Naive thymus-derived CD8-positive, alpha-beta T cell (primary cell): ENCODE results near the gene CSNK1D. TPM values are rescaled to one million over a fixed set of nuclear protein-coding genes. Genes with fewer than 3 reads are reported as not detected.

Experiments used
- ATAC-seq, 2 donors: fragments of 150-1000 bp; cut with Tn5 transposase in 1 of 2; sonication (Bioruptor Pico), chemical (Tn5 transposase) in 1 of 2; 1 replicate in 1 of 2; 2 replicates in 1 of 2; pipeline ENCODE4 v1.10.0; 2021; ENCODE audit warnings: mild to moderate bottlenecking in 2 of 2, moderate library complexity in 2 of 2
- POLR2A ChIA-PET: fragments of 350-600 bp; sonication (Branson Sonifier 250); formaldehyde crosslinking; loops from one replicate; lab custom pipeline; 2021; ENCODE audit warnings: antibody characterized with exemption; lab: Charles Lee
- DNase-seq, 10 donors: peaks; one replicate each; pipeline versions ENCODE4 v3.0.0 to v3.0.0-alpha.2; 2020 to 2022
- H3K27ac Mint-ChIP-seq, 10 donors: one replicate each; pipeline ENCODE4 v1.8.0; 2020 to 2022; ENCODE audit warnings: mild to moderate bottlenecking in 10 of 10, mixed read lengths in 10 of 10, moderate library complexity in 4 of 10, inconsistent platforms in 1 of 10
- H3K27me3 Mint-ChIP-seq, 5 donors: one replicate each; pipeline ENCODE4 v1.8.0; 2021 to 2022; ENCODE audit warnings: mixed read lengths in 5 of 5
- H3K36me3 Mint-ChIP-seq, 3 donors: one replicate each; pipeline ENCODE4 v1.8.0; 2020 to 2022; ENCODE audit warnings: mixed read lengths in 3 of 3, mild to moderate bottlenecking in 2 of 3, inconsistent platforms in 1 of 3
- H3K4me1 Mint-ChIP-seq, 4 donors: one replicate each; pipeline ENCODE4 v1.8.0; 2021 to 2022; ENCODE audit warnings: mixed read lengths in 4 of 4
- H3K4me3 Mint-ChIP-seq, 10 donors: one replicate each; pipeline ENCODE4 v1.8.0; 2020 to 2022; ENCODE audit warnings: mild to moderate bottlenecking in 10 of 10, mixed read lengths in 10 of 10, moderate library complexity in 6 of 10, inconsistent platforms in 1 of 10
- H3K9me3 Mint-ChIP-seq, 9 donors: one replicate each; pipeline ENCODE4 v1.8.0; 2020 to 2022; ENCODE audit warnings: mixed read lengths in 9 of 9, mild to moderate bottlenecking in 3 of 9, inconsistent platforms in 1 of 9, moderate library complexity in 1 of 9
- polyA plus RNA-seq, 3 donors: library from polyadenylated mRNA; unstranded; fragments of 300-500 nt; fragmentation: Illumina TruSeq; gene quantifications; one replicate each; pipeline ENCODE4 v1.2.3, GENCODE V29; 2021
- total RNA-seq, 8 experiments: library from RNA in 2 of 8; stranded (reverse) in 2 of 8; gene quantifications; one replicate each; pipeline ENCODE4 v1.2.3 and lab custom pipeline; 2021 to 2026

Gene CSNK1D
- total and polyA plus RNA-seq, 5 experiments from 2014 or later, result 47.6 to 201 (median 72.1) TPM

GRCh38 chr17:82226809-82227628, 46.5 kb downstream of the CSNK1D start:
- H3K27me3 Mint-ChIP-seq, result no peaks in the 10 kb centered on the region

DNA sequence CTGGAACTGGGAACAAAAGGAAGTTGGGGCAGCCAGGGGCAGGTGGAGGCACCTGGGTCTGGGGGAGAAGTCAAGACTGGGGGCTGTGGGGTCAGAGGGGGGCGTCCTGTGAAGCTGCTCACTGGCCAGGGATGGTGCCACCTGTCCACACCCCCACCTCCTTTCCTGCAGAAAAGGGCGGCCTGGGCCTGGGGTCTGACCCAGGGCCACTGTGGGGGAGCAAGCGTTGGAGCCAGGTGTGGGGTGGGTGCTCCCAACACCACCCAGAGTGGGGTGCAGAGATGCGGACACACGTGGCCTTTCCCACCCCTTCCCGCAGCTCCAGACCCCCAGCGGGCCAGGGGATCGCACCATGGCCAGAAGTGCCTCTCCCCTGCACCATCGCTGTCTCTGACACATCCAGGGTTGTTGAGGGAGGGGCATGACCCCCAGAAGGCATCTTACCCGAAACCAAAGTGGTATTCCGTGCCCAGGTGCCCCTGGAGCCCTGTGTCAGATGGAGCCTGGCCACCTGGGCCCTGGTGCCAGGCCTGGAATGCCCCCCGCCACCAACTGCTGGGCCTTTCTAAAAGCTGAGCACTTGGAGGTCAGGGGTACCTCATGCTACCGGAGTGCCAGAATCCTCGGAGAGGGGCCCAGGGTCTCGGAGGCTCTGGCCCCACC, 47.2 kb downstream of the CSNK1D start:
- no peak for DNase-seq
- H3K36me3 Mint-ChIP-seq, result no peaks in the 10 kb centered on the region

More at GRCh38 chr17:82226809-82227628, 46.5 kb downstream of the CSNK1D start:
- DNase-seq (no peak), ATAC-seq (no peak)
- H3K4me3 Mint-ChIP-seq, result peak overlapping the region in 5 of 10 donors; percentile 10 to 81 (median 47)
- peak overlapping the region in 7 of 10 donors; percentile 25 to 89 (median 48) for H3K27ac Mint-ChIP-seq
- peaks cover 2 to 13% (median 8%) of the 10 kb centered on the region in 4 donors for H3K4me1 Mint-ChIP-seq
- H3K36me3 Mint-ChIP-seq, result no peaks in the 10 kb centered on the region
- H3K9me3 Mint-ChIP-seq, result no peaks in the 10 kb centered on the region
- POLR2A ChIA-PET, result interaction anchor here (0.5 to 1.3 kb wide), 5 partner anchors 11 to 456 kb away, joined by 3 to 4 read pairs (median 3); no protein-coding TSS in a partner anchor

GRCh38 chr17:82225368-82226029, 48.0 kb downstream of the CSNK1D start:
- Mint-ChIP-seq H3K4me1 (peaks cover 5 to 14% (median 8%) of the 10 kb centered on the region in 4 donors), H3K36me3 (no peaks in the 10 kb centered on the region), H3K27me3 (no peaks in the 10 kb centered on the region), H3K4me3 (no peak overlapping the region), H3K27ac (peak overlapping the region in 2 of 10 donors; percentile 19 to 33), H3K9me3 (no peaks in the 10 kb centered on the region)
- DNase-seq (no peak), ATAC-seq (no peak)
- POLR2A ChIA-PET, result interaction anchor here (1.1 to 1.3 kb wide), 2 partner anchors 26 to 89 kb away, joined by 3 to 4 read pairs; no protein-coding TSS in a partner anchor

More for the DNA sequence above, 47.2 kb downstream of the CSNK1D start:
- H3K9me3 Mint-ChIP-seq, result no peaks in the 10 kb centered on the region
- ATAC-seq, result no peak
- peaks cover 4 to 14% (median 8%) of the 10 kb centered on the region in 4 donors for H3K4me1 Mint-ChIP-seq
- H3K27ac Mint-ChIP-seq, result peak overlapping the region in 2 of 10 donors; percentile 19 to 33
- peak overlapping the region in 1 of 10 donors; percentile 29 for H3K4me3 Mint-ChIP-seq
- POLR2A ChIA-PET, result interaction anchor here (0.8 to 1.3 kb wide), 4 partner anchors 12 to 88 kb away, joined by 3 to 4 read pairs (median 4); no protein-coding TSS in a partner anchor
- no peaks in the 10 kb centered on the region for H3K27me3 Mint-ChIP-seq

DNA sequence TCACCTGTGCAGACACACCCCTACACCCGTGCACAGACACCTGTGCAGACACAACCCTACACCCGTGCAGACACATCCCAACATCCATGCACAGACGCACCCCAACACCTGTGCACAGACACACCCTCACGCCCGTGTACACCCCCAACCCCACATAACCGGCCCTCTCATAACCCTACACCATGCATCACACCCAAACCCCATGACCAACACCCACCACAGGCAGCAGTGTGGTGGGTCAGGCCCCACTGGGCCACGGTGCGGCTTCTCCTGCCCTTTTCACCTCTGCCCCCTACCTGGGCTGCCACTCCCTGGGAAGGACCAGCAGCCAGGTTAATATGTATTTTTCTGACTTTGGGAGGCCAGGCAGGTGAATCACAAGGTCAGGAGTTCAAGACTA, 48.8 kb downstream of the CSNK1D start:
- Mint-ChIP-seq H3K36me3 (no peaks in the 10 kb centered on the region), H3K4me1 (peaks cover 1 to 9% (median 3%) of the 10 kb centered on the region in 4 donors), H3K4me3 (no peak overlapping the region), H3K9me3 (no peaks in the 10 kb centered on the region), H3K27ac (no peak overlapping the region), H3K27me3 (no peaks in the 10 kb centered on the region)
- POLR2A ChIA-PET, result no interaction called here
- ATAC-seq, result no peak
- peak in 1 of 10 donors; percentile 45 for DNase-seq

DNA sequence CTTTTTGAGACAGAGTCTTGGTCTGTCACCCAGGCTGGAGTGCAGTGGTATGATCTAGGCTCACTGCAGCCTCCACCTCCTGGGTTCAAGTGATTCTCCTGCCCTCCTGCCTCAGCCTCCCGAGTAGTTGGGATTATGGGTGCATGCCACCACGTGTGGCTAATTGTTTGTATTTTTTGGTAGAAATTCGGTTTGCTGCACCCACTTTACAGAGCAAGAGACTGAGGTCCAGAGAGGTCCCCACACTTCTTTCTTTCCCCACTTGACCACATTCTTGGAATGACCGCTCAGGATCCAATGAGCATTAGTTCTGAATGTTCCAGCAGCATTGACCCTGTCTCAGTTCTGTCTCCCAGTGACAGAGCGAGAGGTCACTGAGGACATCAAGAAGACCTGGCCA, 50.0 kb downstream of the CSNK1D start:
- H3K27me3 Mint-ChIP-seq, result no peaks in the 10 kb centered on the region
- no peak overlapping the region for H3K4me3 Mint-ChIP-seq
- peaks cover 0 to 9% (median 1%) of the 10 kb centered on the region in 4 donors for H3K4me1 Mint-ChIP-seq
- no peak overlapping the region for H3K27ac Mint-ChIP-seq
- H3K36me3 Mint-ChIP-seq, result no peaks in the 10 kb centered on the region
- POLR2A ChIA-PET, result interaction anchor here (1.1 kb wide), 1 partner anchor 75 kb away, joined by 3 read pairs; no protein-coding TSS in a partner anchor
- no peak for DNase-seq
- no peak for ATAC-seq
- no peaks in the 10 kb centered on the region for H3K9me3 Mint-ChIP-seq

GRCh38 chr17:82222816-82223215, 50.7 kb downstream of the CSNK1D start:
- no peaks in the 10 kb centered on the region for H3K9me3 Mint-ChIP-seq
- no peak for DNase-seq

GRCh38 chr17:82221341-82221902, 52.1 kb downstream of the CSNK1D start:
- DNase-seq (no peak), ATAC-seq (no peak)
- Mint-ChIP-seq H3K4me1 (peaks cover 2 to 8% (median 4%) of the 10 kb centered on the region in 4 donors), H3K9me3 (no peaks in the 10 kb centered on the region), H3K36me3 (no peaks in the 10 kb centered on the region), H3K27ac (peak overlapping the region in 1 of 10 donors; percentile 77), H3K27me3 (no peaks in the 10 kb centered on the region), H3K4me3 (no peak overlapping the region)
- POLR2A ChIA-PET, result interaction anchor here (0.6 kb wide), 1 partner anchor 63 kb away, joined by 3 read pairs; no protein-coding TSS in a partner anchor

More at GRCh38 chr17:82222816-82223215, 50.7 kb downstream of the CSNK1D start:
- Mint-ChIP-seq H3K27me3 (no peaks in the 10 kb centered on the region), H3K36me3 (no peaks in the 10 kb centered on the region), H3K4me3 (no peak overlapping the region), H3K27ac (peak overlapping the region in 1 of 10 donors; percentile 74), H3K4me1 (peaks cover 0 to 5% (median 1%) of the 10 kb centered on the region in 4 donors)
- no peak for ATAC-seq
- POLR2A ChIA-PET, result interaction anchor here (0.7 to 1.1 kb wide), 2 partner anchors 75 to 76 kb away, joined by 3 to 7 read pairs; no protein-coding TSS in a partner anchor

DNA sequence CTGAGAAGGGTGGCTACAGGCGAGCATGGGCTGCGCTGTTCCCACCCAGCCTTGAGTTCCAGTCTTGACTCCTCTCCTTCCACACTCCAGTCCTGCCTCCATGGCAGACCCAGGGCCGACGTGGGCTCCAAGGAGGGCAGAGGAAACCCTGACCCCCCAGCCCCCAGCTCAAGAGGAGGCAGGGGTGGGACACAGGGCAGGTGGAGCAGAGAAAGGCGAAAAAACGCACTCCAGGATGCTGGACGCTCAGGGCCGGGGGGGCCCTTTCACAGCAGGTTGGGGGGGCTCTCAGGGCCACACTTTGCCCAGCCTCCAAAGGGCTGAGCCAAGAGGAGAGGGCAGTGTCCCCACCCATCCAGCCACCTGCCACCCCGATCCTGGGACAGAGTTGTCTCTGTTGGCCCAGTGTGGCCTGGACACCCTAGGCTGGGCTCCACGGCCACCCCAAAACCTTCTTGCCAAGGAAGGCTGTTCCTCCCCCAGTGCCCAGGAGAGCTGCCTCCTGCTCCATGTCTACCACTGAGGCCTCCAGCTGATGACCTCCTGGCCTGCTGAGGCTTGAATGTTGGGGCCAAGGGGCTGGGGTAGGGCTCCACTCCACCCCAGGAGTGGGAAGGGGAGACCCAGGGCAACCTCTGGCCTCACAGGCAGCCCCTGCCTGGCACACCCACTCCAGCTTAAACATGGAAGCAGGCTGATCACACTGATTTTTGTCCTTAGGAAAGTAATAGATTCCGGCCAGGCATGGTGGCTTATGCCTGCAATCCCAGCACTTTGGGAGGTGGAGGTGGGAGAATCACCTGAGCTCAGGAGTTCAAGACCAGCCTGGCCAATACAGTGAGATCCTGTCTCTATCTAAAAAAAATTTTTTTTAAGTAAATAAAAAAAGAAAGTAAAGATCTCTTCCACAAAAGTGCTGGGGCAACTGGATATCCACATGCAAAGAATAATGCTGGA, 53.5 kb downstream of the CSNK1D start:
- H3K4me1 Mint-ChIP-seq, result peaks cover 3 to 18% (median 15%) of the 10 kb centered on the region in 4 donors
- POLR2A ChIA-PET, result interaction anchor here (1.1 to 1.6 kb wide), 2 partner anchors 10 to 20 kb away, joined by 3 to 5 read pairs; partner anchors contain the start of gene SLC16A3
- no peak overlapping the region for H3K27ac Mint-ChIP-seq
- peak overlapping the region in 1 of 10 donors; percentile 10 for H3K4me3 Mint-ChIP-seq
- H3K27me3 Mint-ChIP-seq, result no peaks in the 10 kb centered on the region
- DNase-seq, result no peak
- H3K9me3 Mint-ChIP-seq, result no peaks in the 10 kb centered on the region
- ATAC-seq, result no peak
- H3K36me3 Mint-ChIP-seq, result no peaks in the 10 kb centered on the region

- DNase-seq (no peak), ATAC-seq (no peak)
- POLR2A ChIA-PET, result interaction anchor here (1.1 to 1.6 kb wide), 2 partner anchors 11 to 21 kb away, joined by 3 to 5 read pairs; partner anchors contain the start of gene SLC16A3
- no peaks in the 10 kb centered on the region for H3K27me3 Mint-ChIP-seq
- H3K4me3 Mint-ChIP-seq, result no peak overlapping the region
- H3K36me3 Mint-ChIP-seq, result no peaks in the 10 kb centered on the region
- H3K9me3 Mint-ChIP-seq, result no peaks in the 10 kb centered on the region
- peak overlapping the region in 2 of 10 donors; percentile 56 to 57 for H3K27ac Mint-ChIP-seq
- H3K4me1 Mint-ChIP-seq, result peaks cover 5 to 28% (median 21%) of the 10 kb centered on the region in 4 donors
These were observed 54.4 kb downstream of the CSNK1D start for GRCh38 chr17:82219083-82219482.

DNA sequence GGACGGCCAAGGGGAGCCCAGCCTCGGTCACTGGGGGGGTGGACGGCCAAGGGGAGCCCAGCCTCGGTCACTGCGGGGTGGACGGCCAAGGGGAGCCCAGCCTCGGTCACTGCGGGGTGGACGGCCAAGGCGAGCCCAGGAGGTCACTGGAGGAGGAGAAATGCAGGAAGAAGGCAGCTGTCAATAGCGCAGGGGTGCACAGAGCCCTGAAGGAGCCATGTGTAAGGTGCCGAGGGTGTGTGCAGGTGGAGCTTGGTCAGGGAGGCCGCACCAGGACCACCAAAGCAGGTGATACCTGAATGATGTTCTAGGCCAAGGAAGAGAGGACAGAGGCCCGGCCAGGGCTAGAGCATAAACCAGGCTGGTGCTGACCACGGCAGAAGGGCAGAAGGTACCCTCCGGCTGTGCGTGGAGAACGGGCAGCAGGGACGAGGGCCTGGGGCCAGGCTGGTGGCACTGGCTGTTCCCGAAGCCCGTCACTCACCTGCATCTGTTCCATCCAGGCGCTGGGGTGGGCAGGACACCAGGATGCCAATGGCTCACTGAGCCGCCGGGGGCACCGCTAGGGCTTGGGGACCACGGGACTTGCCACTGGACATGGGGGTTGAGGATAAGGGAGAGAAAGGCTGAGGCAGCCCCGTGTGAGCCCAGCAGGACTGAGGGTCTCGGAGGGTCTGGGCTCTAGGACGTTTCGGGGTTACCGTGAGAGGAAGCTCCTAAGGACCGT, 55.0 kb downstream of the CSNK1D start:
- DNase-seq (no peak), ATAC-seq (no peak)
- POLR2A ChIA-PET, result interaction anchor here (0.8 kb wide), 1 partner anchor 17 kb away, joined by 4 read pairs; no protein-coding TSS in a partner anchor
- Mint-ChIP-seq H3K9me3 (no peaks in the 10 kb centered on the region), H3K27me3 (no peaks in the 10 kb centered on the region), H3K36me3 (no peaks in the 10 kb centered on the region), H3K4me1 (peaks cover 6 to 32% (median 26%) of the 10 kb centered on the region in 4 donors), H3K4me3 (no peak overlapping the region), H3K27ac (peak overlapping the region in 3 of 10 donors; percentile 56 to 57 (median 57))
